ENCODE data around the gene OCLN. TPM values are rescaled to one million over a fixed set of nuclear protein-coding genes. Genes with fewer than 3 reads are reported as not detected.
"Not testable (repeated sequence)": the region's sequence is repeated elsewhere in the genome, so short reads cannot be mapped to it uniquely, and the experiment has no call there.

The OCLN gene
- polyA plus RNA-seq, 1 donor from 2014 or later = 0.09 TPM

GRCh38 chr5:69504036-69504435, 11.4 kb downstream of the OCLN start:
- Mint-ChIP-seq H3K4me1 (no peaks in the 10 kb centered on the region), H3K27me3 (peaks cover 19% of the 10 kb centered on the region), H3K9me3 (no peaks in the 10 kb centered on the region), H3K36me3 (no peaks in the 10 kb centered on the region), H3K27ac (no peak overlapping the region), H3K4me3 (no peak overlapping the region)

- Mint-ChIP-seq H3K27me3 (peaks cover 17% of the 10 kb centered on the region), H3K36me3 (no peaks in the 10 kb centered on the region), H3K4me1 (no peaks in the 10 kb centered on the region), H3K4me3 (no peak overlapping the region), H3K27ac (no peak overlapping the region), H3K9me3 (no peaks in the 10 kb centered on the region)
These were observed 12.7 kb downstream of the OCLN start for GRCh38 chr5:69505306-69505705.

GRCh38 chr5:69509212-69509611, 16.6 kb downstream of the OCLN start:
- no peak overlapping the region for H3K4me3 Mint-ChIP-seq
- no peaks in the 10 kb centered on the region for H3K4me1 Mint-ChIP-seq
- H3K27ac Mint-ChIP-seq = no peak overlapping the region
- H3K36me3 Mint-ChIP-seq = no peaks in the 10 kb centered on the region
- H3K9me3 Mint-ChIP-seq = no peaks in the 10 kb centered on the region
- H3K27me3 Mint-ChIP-seq = no peaks in the 10 kb centered on the region

- no peak overlapping the region for H3K27ac Mint-ChIP-seq
- H3K9me3 Mint-ChIP-seq = no peaks in the 10 kb centered on the region
- H3K4me3 Mint-ChIP-seq = no peak overlapping the region
- H3K27me3 Mint-ChIP-seq = no peaks in the 10 kb centered on the region
- no peaks in the 10 kb centered on the region for H3K4me1 Mint-ChIP-seq
- H3K36me3 Mint-ChIP-seq = no peaks in the 10 kb centered on the region
These were observed 18.1 kb downstream of the OCLN start for GRCh38 chr5:69510694-69511093.

GRCh38 chr5:69512740-69513260, 20.2 kb downstream of the OCLN start:
- no peaks in the 10 kb centered on the region for H3K27me3 Mint-ChIP-seq
- H3K9me3 Mint-ChIP-seq = no peaks in the 10 kb centered on the region
- H3K4me1 Mint-ChIP-seq = no peaks in the 10 kb centered on the region
- no peak overlapping the region for H3K4me3 Mint-ChIP-seq
- H3K27ac Mint-ChIP-seq = no peak overlapping the region
- H3K36me3 Mint-ChIP-seq = no peaks in the 10 kb centered on the region

GRCh38 chr5:69515570-69515969, 23.0 kb downstream of the OCLN start:
- not testable (repeated sequence) for H3K4me1 Mint-ChIP-seq, H3K36me3 Mint-ChIP-seq, H3K27me3 Mint-ChIP-seq, H3K4me3 Mint-ChIP-seq, H3K27ac Mint-ChIP-seq, H3K9me3 Mint-ChIP-seq

- Mint-ChIP-seq H3K36me3 (no peaks in the 10 kb centered on the region), H3K27me3 (no peaks in the 10 kb centered on the region), H3K27ac (no peak overlapping the region), H3K4me1 (no peaks in the 10 kb centered on the region), H3K4me3 (no peak overlapping the region), H3K9me3 (no peaks in the 10 kb centered on the region)
These were observed 24.2 kb downstream of the OCLN start for GRCh38 chr5:69516769-69517168.

- no peaks in the 10 kb centered on the region for H3K9me3 Mint-ChIP-seq
- H3K27me3 Mint-ChIP-seq = no peaks in the 10 kb centered on the region
- no peak overlapping the region for H3K4me3 Mint-ChIP-seq
- no peaks in the 10 kb centered on the region for H3K4me1 Mint-ChIP-seq
- no peaks in the 10 kb centered on the region for H3K36me3 Mint-ChIP-seq
- no peak overlapping the region for H3K27ac Mint-ChIP-seq
These were observed 25.2 kb downstream of the OCLN start for GRCh38 chr5:69517763-69518212.

- Mint-ChIP-seq H3K36me3 (no peaks in the 10 kb centered on the region), H3K4me3 (no peak overlapping the region), H3K4me1 (no peaks in the 10 kb centered on the region)
These were observed 26.7 kb downstream of the OCLN start for GRCh38 chr5:69519285-69519684.

GRCh38 chr5:69522035-69522434, 29.4 kb downstream of the OCLN start:
- H3K27me3 Mint-ChIP-seq = no peaks in the 10 kb centered on the region

More at GRCh38 chr5:69519285-69519684, 26.7 kb downstream of the OCLN start:
- no peak overlapping the region for H3K27ac Mint-ChIP-seq
- no peaks in the 10 kb centered on the region for H3K9me3 Mint-ChIP-seq
- no peaks in the 10 kb centered on the region for H3K27me3 Mint-ChIP-seq

GRCh38 chr5:69525490-69525889, 32.9 kb downstream of the OCLN start:
- no peaks in the 10 kb centered on the region for H3K9me3 Mint-ChIP-seq

More at GRCh38 chr5:69522035-69522434, 29.4 kb downstream of the OCLN start:
- H3K4me1 Mint-ChIP-seq = no peaks in the 10 kb centered on the region
- no peaks in the 10 kb centered on the region for H3K9me3 Mint-ChIP-seq
- H3K36me3 Mint-ChIP-seq = no peaks in the 10 kb centered on the region
- no peak overlapping the region for H3K4me3 Mint-ChIP-seq
- H3K27ac Mint-ChIP-seq = no peak overlapping the region

GRCh38 chr5:69526660-69527059, 34.1 kb downstream of the OCLN start:
- H3K4me3 Mint-ChIP-seq = no peak overlapping the region
- no peaks in the 10 kb centered on the region for H3K4me1 Mint-ChIP-seq
- H3K27me3 Mint-ChIP-seq = peaks cover 5% of the 10 kb centered on the region
- no peaks in the 10 kb centered on the region for H3K9me3 Mint-ChIP-seq
- no peak overlapping the region for H3K27ac Mint-ChIP-seq
- no peaks in the 10 kb centered on the region for H3K36me3 Mint-ChIP-seq

More at GRCh38 chr5:69525490-69525889, 32.9 kb downstream of the OCLN start:
- no peaks in the 10 kb centered on the region for H3K36me3 Mint-ChIP-seq
- H3K27me3 Mint-ChIP-seq = peaks cover 5% of the 10 kb centered on the region
- H3K4me1 Mint-ChIP-seq = no peaks in the 10 kb centered on the region
- no peak overlapping the region for H3K27ac Mint-ChIP-seq
- H3K4me3 Mint-ChIP-seq = no peak overlapping the region

GRCh38 chr5:69527128-69527770, 34.7 kb downstream of the OCLN start:
- Mint-ChIP-seq H3K27me3 (peaks cover 8% of the 10 kb centered on the region), H3K4me1 (no peaks in the 10 kb centered on the region), H3K4me3 (no peak overlapping the region), H3K9me3 (no peaks in the 10 kb centered on the region), H3K36me3 (no peaks in the 10 kb centered on the region), H3K27ac (no peak overlapping the region)

GRCh38 chr5:69528035-69528434, 35.4 kb downstream of the OCLN start:
- H3K27ac Mint-ChIP-seq = no peak overlapping the region
- no peak overlapping the region for H3K4me3 Mint-ChIP-seq
- H3K27me3 Mint-ChIP-seq = peaks cover 10% of the 10 kb centered on the region
- H3K9me3 Mint-ChIP-seq = no peaks in the 10 kb centered on the region
- no peaks in the 10 kb centered on the region for H3K4me1 Mint-ChIP-seq
- H3K36me3 Mint-ChIP-seq = no peaks in the 10 kb centered on the region

- H3K36me3 Mint-ChIP-seq = no peaks in the 10 kb centered on the region
- no peaks in the 10 kb centered on the region for H3K9me3 Mint-ChIP-seq
- no peaks in the 10 kb centered on the region for H3K4me1 Mint-ChIP-seq
- peaks cover 10% of the 10 kb centered on the region for H3K27me3 Mint-ChIP-seq
- no peak overlapping the region for H3K27ac Mint-ChIP-seq
- H3K4me3 Mint-ChIP-seq = no peak overlapping the region
These were observed 36.0 kb downstream of the OCLN start for GRCh38 chr5:69528609-69529008.
